CD8-positive, alpha-beta memory T cell (primary cell): ENCODE measurements around the gene UBE4B. TPM values are rescaled to one million over a fixed set of nuclear protein-coding genes. Genes with fewer than 3 reads are reported as not detected.
"Not testable (repeated sequence)": the region's sequence is repeated elsewhere in the genome, so short reads cannot be mapped to it uniquely, and the experiment has no call there.

Source experiments
- CTCF ChIA-PET: fragments of 350-600 bp; sonication (Branson Sonifier 250); formaldehyde crosslinking; loops from one replicate; lab custom pipeline; 2021; ENCODE audit warnings: antibody characterized with exemption; lab: Charles Lee
- POLR2A ChIA-PET: fragments of 350-600 bp; sonication (Branson Sonifier 250); formaldehyde crosslinking; loops from one replicate; lab custom pipeline; 2021; ENCODE audit warnings: antibody characterized with exemption; lab: Charles Lee
- DNase-seq, 5 donors: peaks; one replicate each; pipeline versions ENCODE4 v3.0.0 to v3.0.0-alpha.2; 2020 to 2022; ENCODE audit warnings: mixed read lengths in 1 of 5
- H3K27ac ChIP-seq: one replicate; pipeline ENCODE4 v1.7.0; 2013; ENCODE audit warnings: low read depth, mild to moderate bottlenecking, low read length, moderate library complexity
- H3K27me3 ChIP-seq: 2 replicates; pipeline ENCODE4 v1.7.0; 2013; ENCODE audit warnings: low read length, mild to moderate bottlenecking; ENCODE audit not compliant: insufficient read depth, poor library complexity, severe bottlenecking
- H3K36me3 ChIP-seq: 2 replicates; pipeline ENCODE4 v1.7.0; 2013; ENCODE audit warnings: mild to moderate bottlenecking, low read length, moderate library complexity; ENCODE audit not compliant: insufficient read depth
- H3K4me1 ChIP-seq: 2 replicates; pipeline ENCODE4 v1.7.0; 2013; ENCODE audit warnings: mild to moderate bottlenecking, low read length, moderate library complexity; ENCODE audit not compliant: insufficient read depth
- H3K4me3 ChIP-seq: 2 replicates; pipeline ENCODE4 v1.7.0; 2013; ENCODE audit warnings: mild to moderate bottlenecking, low read length
- H3K9me3 ChIP-seq: 2 replicates; pipeline ENCODE4 v1.7.0; 2013; ENCODE audit warnings: mild to moderate bottlenecking, low read length
- H3K27ac Mint-ChIP-seq, 8 donors: one replicate each; pipeline ENCODE4 v1.8.0; 2020 to 2021; ENCODE audit warnings: mixed read lengths in 8 of 8, mild to moderate bottlenecking in 6 of 8, inconsistent platforms in 3 of 8, moderate library complexity in 3 of 8
- H3K27me3 Mint-ChIP-seq, 2 donors: one replicate each; pipeline ENCODE4 v1.8.0; 2020 to 2021; ENCODE audit warnings: mixed read lengths in 2 of 2, mild to moderate bottlenecking in 1 of 2, moderate library complexity in 1 of 2
- H3K36me3 Mint-ChIP-seq, 3 donors: one replicate each; pipeline ENCODE4 v1.8.0; 2020 to 2021; ENCODE audit warnings: mixed read lengths in 3 of 3, inconsistent platforms in 1 of 3, mild to moderate bottlenecking in 1 of 3
- H3K4me1 Mint-ChIP-seq, 3 donors: one replicate each; pipeline ENCODE4 v1.8.0; 2020 to 2021; ENCODE audit warnings: mixed read lengths in 3 of 3, inconsistent platforms in 1 of 3, mild to moderate bottlenecking in 1 of 3
- H3K4me3 Mint-ChIP-seq, 7 donors: one replicate each; pipeline ENCODE4 v1.8.0; 2020 to 2021; ENCODE audit warnings: mixed read lengths in 7 of 7, mild to moderate bottlenecking in 6 of 7, moderate library complexity in 4 of 7, inconsistent platforms in 2 of 7
- H3K9me3 Mint-ChIP-seq, 5 donors: one replicate each; pipeline ENCODE4 v1.8.0; 2020 to 2022; ENCODE audit warnings: mixed read lengths in 5 of 5, mild to moderate bottlenecking in 3 of 5, moderate library complexity in 2 of 5, inconsistent platforms in 1 of 5
- polyA plus RNA-seq: library from polyadenylated mRNA; unstranded; fragments of 300-500 nt; fragmentation: Illumina TruSeq; gene quantifications from one replicate; pipeline ENCODE4 v1.2.3, GENCODE V29; 2021
- total RNA-seq, 2 experiments: library from RNA; stranded (reverse); gene quantifications; one replicate each; pipeline ENCODE4 v1.2.3, GENCODE V29; 2021

The UBE4B gene
- total and polyA plus RNA-seq, 3 experiments from 2014 or later, result 13.7 to 40.6 (median 35.7) TPM

GRCh38 chr1:9996624-9997582, 35.9 kb upstream of the UBE4B start, which contains the start of gene RBP7:
TSS of gene RBP7 (plus strand) at chr1:9997228. CDS start at chr1:9997259, 31 bp downstream.
- Mint-ChIP-seq H3K4me1 (peaks cover 6 to 14% (median 9%) of the 10 kb centered on the region in 3 donors), H3K4me3 (peak within 1 kb of the TSS; percentile 78 to 87 (median 83)), H3K9me3 (peaks cover 0 to 7% (median 5%) of the 10 kb centered on the region in 5 donors), H3K36me3 (peaks cover 0 to 4% (median 0%) of the 10 kb centered on the region in 3 donors), H3K27ac (peak within 1 kb of the TSS in 2 of 8 donors; percentile 14 to 94), H3K27me3 (peaks cover 38 to 40% of the 10 kb centered on the region in 2 donors)
- peaks cover 5% of the 10 kb centered on the region for H3K4me1 ChIP-seq
- no peaks in the 10 kb centered on the region for H3K9me3 ChIP-seq
- H3K36me3 ChIP-seq, result no peaks in the 10 kb centered on the region
- POLR2A ChIA-PET, result no interaction called here
- no peak within 1 kb of the TSS for H3K27ac ChIP-seq
- H3K4me3 ChIP-seq, result no peak within 1 kb of the TSS
- peak in 2 of 5 donors; percentile 1 to 47 for DNase-seq
- H3K27me3 ChIP-seq, result peaks cover 12% of the 10 kb centered on the region
- CTCF ChIA-PET, result no interaction called here

GRCh38 chr1:10001016-10001665, 31.6 kb upstream of the UBE4B start:
- peaks cover 6 to 14% (median 9%) of the 10 kb centered on the region in 3 donors for H3K4me1 Mint-ChIP-seq
- H3K27me3 Mint-ChIP-seq, result peaks cover 37 to 45% of the 10 kb centered on the region in 2 donors
- Histone ChIP-seq H3K4me3 (no peak overlapping the region), H3K36me3 (no peaks in the 10 kb centered on the region), H3K27me3 (peaks cover 12% of the 10 kb centered on the region), H3K4me1 (peaks cover 5% of the 10 kb centered on the region), H3K27ac (no peak overlapping the region), H3K9me3 (no peaks in the 10 kb centered on the region)
- peaks cover 0 to 7% (median 5%) of the 10 kb centered on the region in 5 donors for H3K9me3 Mint-ChIP-seq
- CTCF ChIA-PET, result no interaction called here
- no peak for DNase-seq
- POLR2A ChIA-PET, result no interaction called here
- peaks cover 0 to 4% (median 0%) of the 10 kb centered on the region in 3 donors for H3K36me3 Mint-ChIP-seq
- H3K4me3 Mint-ChIP-seq, result no peak overlapping the region
- H3K27ac Mint-ChIP-seq, result no peak overlapping the region

- H3K36me3 ChIP-seq, H3K36me3 Mint-ChIP-seq, H3K4me1 Mint-ChIP-seq, H3K4me1 ChIP-seq, H3K4me3 ChIP-seq, H3K27ac ChIP-seq, DNase-seq, H3K9me3 Mint-ChIP-seq, H3K9me3 ChIP-seq, H3K4me3 Mint-ChIP-seq, POLR2A ChIA-PET, CTCF ChIA-PET, H3K27ac Mint-ChIP-seq, H3K27me3 ChIP-seq: not testable (repeated sequence)
- H3K27me3 Mint-ChIP-seq, result peaks cover 17 to 22% of the 10 kb centered on the region in 2 donors
These were observed 27.5 kb upstream of the UBE4B start for GRCh38 chr1:10005248-10005647.

GRCh38 chr1:10007169-10007568, 25.6 kb upstream of the UBE4B start:
- no peak for DNase-seq
- CTCF ChIA-PET, result no interaction called here
- H3K27me3 Mint-ChIP-seq, result peaks cover 5 to 13% of the 10 kb centered on the region in 2 donors

DNA sequence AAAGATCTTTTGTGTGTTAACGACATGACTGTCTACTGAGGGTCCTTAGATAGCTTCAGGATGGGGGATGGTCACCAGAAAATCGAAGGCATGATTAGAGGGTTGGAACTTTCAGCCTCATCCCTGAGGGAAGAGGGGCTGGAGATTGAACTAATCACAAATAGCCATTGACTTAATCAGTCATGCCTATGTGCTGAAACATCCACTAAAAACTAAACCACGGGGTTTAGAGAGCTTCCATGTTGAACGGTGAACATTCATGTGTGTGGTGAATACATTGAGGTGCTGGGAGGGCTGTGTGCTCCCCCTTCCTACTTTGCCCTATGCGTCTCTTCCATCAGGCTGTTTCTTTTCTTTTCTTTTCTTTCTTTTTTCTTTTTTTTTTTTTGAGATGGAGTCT, 18.7 kb upstream of the UBE4B start:
- H3K27me3 ChIP-seq, result no peaks in the 10 kb centered on the region
- Mint-ChIP-seq H3K27me3 (peaks cover 4 to 5% of the 10 kb centered on the region in 2 donors), H3K36me3 (no peaks in the 10 kb centered on the region), H3K9me3 (no peaks in the 10 kb centered on the region), H3K4me1 (peaks cover 0 to 5% (median 0%) of the 10 kb centered on the region in 3 donors), H3K4me3 (no peak overlapping the region), H3K27ac (no peak overlapping the region)
- no peak overlapping the region for H3K4me3 ChIP-seq
- no peak for DNase-seq
- no peaks in the 10 kb centered on the region for H3K4me1 ChIP-seq
- no peaks in the 10 kb centered on the region for H3K36me3 ChIP-seq
- H3K9me3 ChIP-seq, result no peaks in the 10 kb centered on the region
- POLR2A ChIA-PET, result no interaction called here
- CTCF ChIA-PET, result no interaction called here
- no peak overlapping the region for H3K27ac ChIP-seq

More at GRCh38 chr1:10007169-10007568, 25.6 kb upstream of the UBE4B start:
- no peaks in the 10 kb centered on the region for H3K4me1 Mint-ChIP-seq
- Histone ChIP-seq H3K9me3 (no peaks in the 10 kb centered on the region), H3K36me3 (no peaks in the 10 kb centered on the region), H3K4me1 (no peaks in the 10 kb centered on the region), H3K4me3 (no peak overlapping the region), H3K27me3 (no peaks in the 10 kb centered on the region), H3K27ac (no peak overlapping the region)
- no peaks in the 10 kb centered on the region for H3K36me3 Mint-ChIP-seq
- POLR2A ChIA-PET, result no interaction called here
- no peak overlapping the region for H3K4me3 Mint-ChIP-seq
- no peaks in the 10 kb centered on the region for H3K9me3 Mint-ChIP-seq
- H3K27ac Mint-ChIP-seq, result no peak overlapping the region

DNA sequence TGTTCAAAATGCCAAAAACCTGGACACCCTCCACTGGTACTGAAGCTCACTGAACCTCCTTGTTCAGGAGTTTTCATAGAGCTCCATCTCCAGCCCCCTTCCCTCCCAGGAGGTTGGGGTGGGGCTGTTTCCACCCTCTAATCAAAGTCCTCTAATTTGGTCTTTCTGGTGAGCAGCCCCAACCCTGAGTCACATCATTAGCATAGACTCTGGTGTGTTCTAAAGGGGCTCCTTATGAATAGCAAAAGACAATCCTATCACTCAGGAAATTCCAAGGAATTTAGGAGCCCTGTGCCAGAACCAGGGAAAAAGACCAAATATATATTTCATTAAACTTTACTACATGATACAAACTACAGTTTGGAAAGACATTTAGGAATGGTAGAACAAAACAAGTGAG, 13.2 kb upstream of the UBE4B start:
- no peaks in the 10 kb centered on the region for H3K9me3 ChIP-seq
- POLR2A ChIA-PET, result no interaction called here
- H3K9me3 Mint-ChIP-seq, result no peaks in the 10 kb centered on the region
- H3K4me3 ChIP-seq, result no peak overlapping the region
- DNase-seq, result no peak
- no peaks in the 10 kb centered on the region for H3K36me3 ChIP-seq
- no peak overlapping the region for H3K4me3 Mint-ChIP-seq
- no peak overlapping the region for H3K27ac ChIP-seq
- H3K27me3 ChIP-seq, result no peaks in the 10 kb centered on the region
- H3K4me1 ChIP-seq, result no peaks in the 10 kb centered on the region
- no peaks in the 10 kb centered on the region for H3K36me3 Mint-ChIP-seq
- peaks cover 0 to 4% of the 10 kb centered on the region in 2 donors for H3K27me3 Mint-ChIP-seq
- peaks cover 0 to 5% (median 0%) of the 10 kb centered on the region in 3 donors for H3K4me1 Mint-ChIP-seq
- H3K27ac Mint-ChIP-seq, result peak overlapping the region in 1 of 8 donors; percentile 27
- CTCF ChIA-PET, result no interaction called here

GRCh38 chr1:10020086-10020485, 12.7 kb upstream of the UBE4B start:
- Histone ChIP-seq H3K36me3 (no peaks in the 10 kb centered on the region), H3K27me3 (no peaks in the 10 kb centered on the region), H3K4me3 (no peak overlapping the region), H3K27ac (no peak overlapping the region), H3K4me1 (no peaks in the 10 kb centered on the region), H3K9me3 (no peaks in the 10 kb centered on the region)
- Mint-ChIP-seq H3K4me1 (peaks cover 0 to 5% (median 0%) of the 10 kb centered on the region in 3 donors), H3K27me3 (peaks cover 0 to 4% of the 10 kb centered on the region in 2 donors), H3K4me3 (no peak overlapping the region), H3K27ac (no peak overlapping the region), H3K36me3 (no peaks in the 10 kb centered on the region), H3K9me3 (no peaks in the 10 kb centered on the region)
- ChIA-PET POLR2A (no interaction called here), CTCF (no interaction called here)
- no peak for DNase-seq

GRCh38 chr1:10020678-10021077, 12.1 kb upstream of the UBE4B start:
- H3K27ac ChIP-seq, H3K36me3 Mint-ChIP-seq, H3K4me3 Mint-ChIP-seq, H3K27me3 Mint-ChIP-seq, H3K9me3 ChIP-seq, H3K27ac Mint-ChIP-seq, CTCF ChIA-PET, H3K9me3 Mint-ChIP-seq, H3K4me1 ChIP-seq, H3K27me3 ChIP-seq, DNase-seq, H3K4me3 ChIP-seq, POLR2A ChIA-PET, H3K4me1 Mint-ChIP-seq, H3K36me3 ChIP-seq: not testable (repeated sequence)
